ENCODE data around the gene GPR162.

Gene GPR162

GRCh38 chr12:6810758-6811157, 10.9 kb upstream of the GPR162 start:
- Histone ChIP-seq H3F3A (ENCODE audit: insufficient read depth, low read length) (no peaks in the 10 kb centered on the region), H3K9me2 (replicated peaks; ENCODE audit: insufficient read depth, low read length) (no peaks in the 10 kb centered on the region), H3K9ac (ENCODE audit: low read length) (no peak overlapping the region), H3K9me3 (replicated peaks; ENCODE audit: insufficient read depth, low read length) (no peaks in the 10 kb centered on the region), H2AFZ (ENCODE audit: low read length) (no peak overlapping the region; the same call in 1 of the 2 replicates), H3K4me3 (ENCODE audit: low read length) (no peak overlapping the region), H3K36me3 (replicated peaks; ENCODE audit: insufficient read depth, low read length) (no peaks in the 10 kb centered on the region), H3K79me2 (ENCODE audit: low read length) (no peaks in the 10 kb centered on the region), H3K4me2 (ENCODE audit: low read depth, low read length) (no peak overlapping the region), H3K27me3 (replicated peaks; ENCODE audit: insufficient read depth, low read length) (peaks cover 6% of the 10 kb centered on the region; the same call in 1 of the 2 replicates), H4K20me1 (ENCODE audit: insufficient read depth, low read length) (no peaks in the 10 kb centered on the region), H3K27ac (ENCODE audit: low read length) (no peak overlapping the region), H3K4me1 (ENCODE audit: low read length) (no peaks in the 10 kb centered on the region)
- DNase-seq, result no peak
- TF ChIP-seq EZH2 (optimal IDR thresholded peaks at IDR 0.05; ENCODE audit: low read depth, low read length), result no peak
- no peak for TF ChIP-seq CTCF (IDR thresholded peaks at IDR 0.05; ENCODE audit: low read length)
- TF ChIP-seq EZH2phosphoT487 (IDR thresholded peaks at IDR 0.05; ENCODE audit: low read length), result no peak

- Histone ChIP-seq H3K9me2 (replicated peaks; ENCODE audit: insufficient read depth, low read length) (no peaks in the 10 kb centered on the region), H2AFZ (ENCODE audit: low read length) (no peak overlapping the region), H3K79me2 (ENCODE audit: low read length) (no peaks in the 10 kb centered on the region), H3K9ac (ENCODE audit: low read length) (no peak overlapping the region), H3K4me3 (ENCODE audit: low read length) (no peak overlapping the region), H3K4me2 (ENCODE audit: low read depth, low read length) (no peak overlapping the region), H3F3A (ENCODE audit: insufficient read depth, low read length) (no peaks in the 10 kb centered on the region), H3K36me3 (replicated peaks; ENCODE audit: insufficient read depth, low read length) (no peaks in the 10 kb centered on the region), H3K27me3 (replicated peaks; ENCODE audit: insufficient read depth, low read length) (peaks cover 6% of the 10 kb centered on the region; the same call in 1 of the 2 replicates), H3K27ac (ENCODE audit: low read length) (no peak overlapping the region), H3K4me1 (ENCODE audit: low read length) (no peaks in the 10 kb centered on the region), H4K20me1 (ENCODE audit: insufficient read depth, low read length) (no peaks in the 10 kb centered on the region), H3K9me3 (replicated peaks; ENCODE audit: insufficient read depth, low read length) (no peaks in the 10 kb centered on the region)
- TF ChIP-seq CTCF (IDR thresholded peaks at IDR 0.05; ENCODE audit: low read length) (no peak), EZH2 (optimal IDR thresholded peaks at IDR 0.05; ENCODE audit: low read depth, low read length) (no peak), EZH2phosphoT487 (IDR thresholded peaks at IDR 0.05; ENCODE audit: low read length) (no peak)
- DNase-seq, result no peak
Observed at GRCh38 chr12:6813363-6813762, 8.3 kb upstream of the GPR162 start.

GRCh38 chr12:6816598-6816997, 5.0 kb upstream of the GPR162 start:
- Histone ChIP-seq H3K9me3 (replicated peaks; ENCODE audit: insufficient read depth, low read length) (no peaks in the 10 kb centered on the region), H3K9me2 (replicated peaks; ENCODE audit: insufficient read depth, low read length) (no peaks in the 10 kb centered on the region), H3K27ac (ENCODE audit: low read length) (no peak overlapping the region), H3K4me1 (ENCODE audit: low read length) (no peaks in the 10 kb centered on the region), H3K9ac (ENCODE audit: low read length) (no peak overlapping the region), H2AFZ (ENCODE audit: low read length) (no peak overlapping the region), H3K27me3 (replicated peaks; ENCODE audit: insufficient read depth, low read length) (peaks cover 28% of the 10 kb centered on the region), H3K4me3 (ENCODE audit: low read length) (no peak overlapping the region), H4K20me1 (ENCODE audit: insufficient read depth, low read length) (no peaks in the 10 kb centered on the region), H3K4me2 (ENCODE audit: low read depth, low read length) (no peak overlapping the region), H3K79me2 (ENCODE audit: low read length) (no peaks in the 10 kb centered on the region), H3F3A (ENCODE audit: insufficient read depth, low read length) (no peaks in the 10 kb centered on the region), H3K36me3 (replicated peaks; ENCODE audit: insufficient read depth, low read length) (no peaks in the 10 kb centered on the region)
- DNase-seq, result no peak
- TF ChIP-seq EZH2phosphoT487 (IDR thresholded peaks at IDR 0.05; ENCODE audit: low read length) (no peak), EZH2 (optimal IDR thresholded peaks at IDR 0.05; ENCODE audit: low read depth, low read length) (no peak), CTCF (IDR thresholded peaks at IDR 0.05; ENCODE audit: low read length) (no peak)

Measured in MM.1S (cell line).